MV-4-11 (cell line): ENCODE results near the gene RUNX3.

Experiments used
- DNase-seq: peaks from one replicate; lab custom pipeline; 2025; lab: John Stamatoyannopoulos, UW

RUNX3 gene

GRCh38 chr1:24878775-24879742 is 51.0 kb downstream of the RUNX3 start:
- DNase-seq = no peak

DNA sequence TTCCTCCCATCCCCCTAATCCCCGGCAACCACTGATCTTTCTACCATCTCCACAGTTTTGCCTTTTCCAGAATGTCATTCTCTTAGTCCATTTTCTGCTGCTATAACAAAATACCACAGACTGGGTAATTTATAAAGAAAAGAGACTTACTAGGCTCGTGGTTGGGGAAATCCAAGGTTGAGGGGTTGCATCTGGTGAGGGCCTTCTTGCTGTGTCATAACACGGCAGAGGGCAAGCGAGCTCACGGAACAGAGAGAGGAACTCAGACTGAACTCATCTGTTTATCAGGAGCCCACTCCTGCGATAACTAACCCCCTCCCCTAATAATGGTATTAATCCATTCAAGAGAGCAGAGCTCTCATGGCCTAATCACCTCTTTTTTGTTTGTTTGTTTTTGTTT is 52.0 kb downstream of the RUNX3 start:
- no peak for DNase-seq

GRCh38 chr1:24875991-24876506 is 54.0 kb downstream of the RUNX3 start:
- no peak for DNase-seq

GRCh38 chr1:24875257-24875656 is 54.8 kb downstream of the RUNX3 start:
- no peak for DNase-seq

GRCh38 chr1:24874611-24875234 is 55.4 kb downstream of the RUNX3 start:
- DNase-seq = no peak

GRCh38 chr1:24874056-24874455 is 56.0 kb downstream of the RUNX3 start:
- DNase-seq = no peak

DNA sequence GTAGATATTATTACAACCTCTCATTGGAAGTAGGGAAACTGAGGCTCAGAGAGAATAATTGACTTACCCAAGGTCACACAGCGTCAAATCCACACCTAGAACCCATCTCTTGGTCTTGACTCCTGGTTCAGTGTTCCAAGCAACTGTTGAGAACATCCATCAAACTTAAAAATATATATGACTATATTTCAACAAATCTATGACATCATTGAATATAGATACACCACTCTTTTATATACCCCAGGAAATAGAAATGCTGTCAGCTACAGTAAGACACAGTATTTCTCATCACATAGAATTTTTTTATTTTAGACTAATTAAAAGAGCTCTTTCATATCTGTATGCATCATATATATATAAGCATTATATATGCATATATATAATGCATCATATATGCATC is 56.9 kb downstream of the RUNX3 start:
- no peak for DNase-seq

- peak; percentile 98 for DNase-seq
Measured at GRCh38 chr1:24872061-24872850, 57.8 kb downstream of the RUNX3 start.

GRCh38 chr1:24871306-24871901 is 58.7 kb downstream of the RUNX3 start:
- DNase-seq = no peak

- DNase-seq = no peak
Measured at GRCh38 chr1:24870551-24871195, 59.4 kb downstream of the RUNX3 start.

DNA sequence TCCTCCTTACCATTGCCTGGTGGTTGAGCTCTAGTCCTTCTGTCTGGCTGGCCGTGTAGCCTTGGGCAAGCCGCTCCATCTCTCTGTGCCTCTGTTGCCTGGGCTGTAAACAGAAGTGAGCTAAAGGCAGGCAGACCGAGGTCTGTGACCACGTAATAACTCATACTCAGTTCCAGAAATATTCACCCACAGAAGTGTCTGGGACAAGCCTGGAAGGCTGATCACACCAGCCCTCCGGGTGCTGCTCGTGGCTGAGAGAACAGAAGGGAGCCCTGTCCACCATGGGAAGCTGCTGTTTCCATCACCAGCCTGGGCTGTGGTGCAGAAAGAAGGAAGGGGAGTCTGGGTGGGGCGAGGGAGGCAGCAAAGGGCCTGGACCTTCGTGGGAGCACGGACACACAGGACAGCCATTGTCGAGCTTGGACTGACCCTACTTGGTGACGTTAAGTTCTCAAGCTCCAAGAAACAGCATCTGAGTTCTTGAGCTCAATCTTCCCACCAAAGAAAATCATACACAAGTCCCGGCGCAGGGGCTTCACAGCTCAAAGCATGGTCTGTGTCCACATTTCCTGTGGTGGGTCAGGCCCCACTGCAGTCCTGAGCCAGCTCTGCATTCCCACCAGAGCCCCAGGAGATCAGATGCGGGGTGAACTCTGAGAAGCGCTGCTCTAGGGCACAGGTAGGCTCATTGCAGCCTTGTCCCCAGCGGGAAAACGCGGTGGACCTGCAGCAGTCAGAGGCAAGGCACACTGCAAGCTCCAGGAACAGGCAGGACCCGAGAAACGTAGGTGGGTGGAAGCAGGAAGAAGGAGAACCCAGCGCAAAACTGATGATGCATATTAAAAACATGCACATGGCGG is 61.8 kb downstream of the RUNX3 start:
- DNase-seq = peak; percentile 29

GRCh38 chr1:24867084-24867870 is 62.8 kb downstream of the RUNX3 start:
- DNase-seq = no peak

DNA sequence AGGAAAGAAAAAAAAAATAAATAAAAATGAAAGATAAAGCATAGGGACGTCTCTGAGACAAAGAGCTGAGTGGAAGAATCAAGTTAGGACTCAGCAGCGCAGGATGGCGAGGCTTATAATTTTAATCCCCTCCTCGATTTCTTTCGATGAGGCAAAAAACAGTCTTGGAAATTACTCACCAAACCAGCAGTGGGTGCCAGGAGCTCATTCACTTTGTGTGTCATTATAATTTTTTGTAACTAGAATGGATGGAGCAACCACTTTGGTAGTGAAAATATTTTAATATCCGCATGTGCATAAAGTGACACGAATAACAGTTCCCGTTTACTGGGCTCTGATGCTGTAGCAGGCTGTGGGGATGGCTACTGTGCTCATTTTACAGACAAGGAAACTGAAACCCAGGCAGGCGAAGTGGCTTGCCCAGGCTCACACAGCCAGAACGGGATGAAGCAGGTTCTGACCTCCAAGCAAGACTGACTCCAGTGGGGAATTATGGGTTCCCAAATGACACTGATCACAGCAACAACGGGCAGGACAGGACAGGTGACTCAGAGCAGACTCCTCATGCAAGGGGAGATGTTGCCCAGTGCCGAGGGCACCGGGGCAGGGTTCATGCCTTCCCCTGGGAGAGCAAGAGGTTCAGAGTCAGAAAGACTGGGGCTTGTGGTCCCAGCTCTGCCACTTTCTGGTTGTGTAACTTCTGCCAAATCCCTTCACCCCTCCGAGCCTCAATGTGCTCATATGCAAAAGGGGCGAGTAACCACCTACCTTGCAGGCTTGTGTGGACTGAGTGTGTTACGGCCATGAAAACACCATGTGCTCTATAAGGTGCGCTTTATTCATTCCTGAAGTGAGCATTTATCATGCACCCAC is 63.6 kb downstream of the RUNX3 start:
- peak; percentile 59 for DNase-seq

- no peak for DNase-seq
Measured at GRCh38 chr1:24865587-24865986, 64.5 kb downstream of the RUNX3 start.

DNA sequence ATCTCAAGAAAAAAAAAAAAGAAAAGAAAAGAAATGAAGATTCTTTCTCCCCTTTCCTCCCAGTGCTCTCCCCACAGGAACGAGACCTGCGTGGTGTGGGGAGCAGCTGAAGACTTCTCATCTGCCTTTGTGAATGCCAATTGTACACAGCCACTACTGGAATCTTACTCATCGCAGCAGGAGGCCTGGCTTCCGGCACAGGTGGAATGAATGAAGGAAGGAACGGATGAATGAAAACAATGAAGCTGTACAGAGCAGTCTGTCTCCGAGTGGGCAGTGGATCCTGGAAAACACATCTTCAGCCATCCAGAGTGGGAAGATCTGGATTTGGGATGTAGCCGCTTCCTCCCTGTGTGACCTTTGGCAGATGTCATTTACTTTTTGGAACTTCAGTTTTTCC is 64.9 kb downstream of the RUNX3 start:
- DNase-seq = no peak

DNA sequence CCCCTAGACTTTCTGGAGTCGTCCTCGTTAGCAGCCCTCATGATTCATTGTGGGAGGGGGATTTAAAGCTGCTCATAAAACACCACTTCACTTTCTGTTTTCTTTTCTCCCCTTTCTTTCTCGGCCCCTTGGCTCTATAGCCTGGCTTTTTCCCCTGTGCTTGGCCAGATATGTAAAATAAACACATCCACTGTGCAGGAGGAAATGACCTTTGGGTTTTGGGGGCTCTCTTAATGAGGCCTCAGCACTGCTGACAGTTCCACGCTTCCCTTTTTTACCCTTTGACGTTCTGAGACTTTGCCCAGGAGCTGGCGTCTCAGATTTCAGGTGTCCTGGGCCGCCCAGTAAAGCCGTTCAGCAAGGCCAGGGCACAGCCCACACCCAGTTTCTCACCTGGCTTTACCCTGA is 65.7 kb downstream of the RUNX3 start:
- DNase-seq = peak; percentile 46

GRCh38 chr1:24862775-24863483 is 67.1 kb downstream of the RUNX3 start:
- no peak for DNase-seq
